Measurements from ENCODE around the gene ADAP1.

The ADAP1 gene

DNA sequence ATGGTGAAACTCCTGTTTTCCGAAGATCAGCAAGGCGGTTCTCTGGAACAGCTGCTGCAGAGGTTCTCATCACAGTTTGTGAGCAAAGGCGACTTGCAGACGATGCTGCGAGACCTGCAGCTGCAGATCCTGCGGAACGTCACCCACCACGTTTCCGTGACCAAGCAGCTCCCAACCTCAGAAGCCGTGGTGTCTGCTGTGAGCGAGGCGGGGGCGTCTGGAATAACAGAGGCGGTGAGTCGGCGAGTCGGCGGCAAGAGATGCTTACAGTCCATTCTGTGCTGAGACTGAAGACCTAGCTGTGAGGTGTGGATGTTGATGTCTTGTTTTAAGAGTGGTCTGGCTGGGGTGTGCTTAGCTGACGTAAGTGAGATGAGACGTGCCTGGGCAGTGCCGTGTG lies 94.3 kb downstream of the ADAP1 start:
- DNase-seq (ENCODE audit: low spot score): no peak

DNA sequence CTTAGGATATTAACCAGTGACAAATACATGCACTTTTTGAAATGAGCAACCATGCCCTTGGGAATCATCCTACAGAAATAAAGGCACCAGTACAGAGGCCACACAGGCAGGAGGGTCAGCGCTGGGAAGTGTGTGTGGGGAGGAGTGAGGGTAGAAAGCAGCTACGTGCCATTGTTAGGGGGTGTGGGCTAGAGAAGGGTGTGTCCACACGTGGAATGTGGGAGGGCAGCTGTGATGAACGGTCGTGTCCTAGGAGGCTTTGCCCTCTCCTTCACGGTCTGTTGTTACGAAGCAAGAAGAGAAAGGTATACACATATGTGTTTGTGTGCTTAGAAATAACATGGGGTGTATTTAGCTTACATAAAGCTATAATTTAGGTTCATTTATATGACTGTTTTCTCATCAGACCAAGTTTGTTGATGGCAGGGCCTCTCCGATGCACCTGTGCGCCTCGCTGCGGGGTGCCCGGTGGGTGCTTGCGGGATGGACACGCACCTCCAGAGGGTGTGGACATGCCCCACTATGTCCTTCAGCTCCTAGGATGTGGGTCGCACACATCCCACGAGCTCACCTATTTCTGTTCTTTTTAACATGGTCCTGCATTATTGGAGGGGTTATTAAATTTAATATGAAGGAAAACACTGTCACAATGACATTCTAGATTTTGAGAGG lies 95.0 kb downstream of the ADAP1 start:
- no peak for DNase-seq (ENCODE audit: low spot score)

DNA sequence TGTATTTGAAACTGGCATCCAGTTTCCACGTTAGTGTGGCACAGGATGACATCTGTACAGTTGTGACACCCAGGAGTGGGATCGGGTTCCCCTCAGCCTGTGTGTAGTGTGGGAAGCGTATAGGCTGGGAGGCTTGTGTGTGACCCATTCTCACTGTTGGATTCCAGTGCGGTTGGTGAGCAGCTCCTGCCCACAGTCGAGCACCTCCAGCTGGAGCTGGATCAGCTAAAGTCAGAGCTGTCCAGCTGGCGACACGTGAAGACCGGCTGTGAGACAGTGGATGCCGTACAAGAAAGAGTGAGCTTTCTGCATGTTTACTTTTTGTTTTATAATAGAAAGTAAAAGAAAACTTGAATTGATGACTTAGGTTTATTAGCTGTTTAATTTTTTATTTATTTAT lies 96.8 kb downstream of the ADAP1 start:
- no peak for DNase-seq (ENCODE audit: low spot score)

DNA sequence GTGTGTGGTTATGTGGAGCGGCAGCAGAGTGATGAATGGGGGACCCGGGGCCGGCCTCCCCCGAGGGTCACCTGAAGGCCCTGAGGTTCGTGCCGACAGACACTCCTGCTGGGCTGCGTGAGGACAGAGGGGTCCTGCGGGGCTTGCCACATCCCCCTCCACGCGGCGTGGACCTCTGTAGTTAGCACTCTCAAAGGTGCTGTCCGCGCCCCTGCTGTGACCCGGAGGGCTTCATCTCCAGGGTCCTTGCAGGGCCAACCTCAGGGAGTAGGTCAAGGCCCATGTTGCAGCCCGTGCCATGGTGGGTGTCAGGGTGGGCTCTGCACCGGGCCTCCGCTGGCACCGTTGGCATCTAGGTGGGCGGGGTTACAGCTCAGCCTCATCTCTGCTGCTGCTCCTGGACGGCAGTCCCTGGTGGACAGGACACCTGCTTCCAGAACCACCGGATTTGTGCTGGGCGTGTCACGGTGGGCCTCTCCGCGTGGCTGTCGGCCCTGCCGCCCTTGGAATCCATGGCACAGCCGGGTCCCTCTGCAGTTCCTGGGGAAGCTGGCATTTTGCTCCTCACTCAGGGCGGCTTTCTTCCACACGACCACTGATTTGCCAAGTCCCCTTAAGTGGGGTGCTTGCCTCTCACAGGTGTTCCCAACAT lies 97.9 kb downstream of the ADAP1 start:
- DNase-seq (ENCODE audit: low spot score): no peak

DNA sequence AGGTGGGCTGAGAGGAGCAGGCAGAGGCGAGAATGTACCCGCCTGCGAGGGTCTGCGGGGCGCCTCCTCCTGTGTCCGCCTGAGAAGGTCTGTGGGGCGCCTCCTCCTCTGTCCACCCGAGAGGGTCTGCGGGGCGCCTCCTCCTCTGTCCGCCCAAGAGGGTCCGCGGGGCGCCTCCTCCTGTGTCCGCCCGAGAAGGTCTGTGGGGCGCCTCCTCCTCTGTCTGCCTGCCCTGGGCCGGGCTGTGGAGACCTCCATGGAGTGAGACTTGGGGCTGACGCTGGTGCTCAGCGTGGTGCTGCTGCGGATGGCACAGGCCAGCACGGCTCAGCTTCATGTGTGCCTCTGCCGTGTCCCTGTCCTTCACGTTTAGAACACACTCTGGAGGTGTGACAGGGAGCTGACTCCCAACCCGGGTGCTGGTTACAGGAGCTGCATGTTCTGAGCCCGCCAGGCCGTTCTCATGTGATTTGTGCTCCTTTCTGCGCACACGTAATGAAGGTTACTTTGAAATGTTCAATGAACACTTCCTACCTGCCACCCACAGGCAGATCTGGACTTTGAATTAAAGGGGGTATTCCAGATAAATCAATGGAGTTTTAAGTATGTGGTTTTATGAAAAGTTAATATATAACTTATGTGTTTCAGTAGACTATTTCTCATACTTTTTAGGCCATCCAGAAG lies 98.7 kb downstream of the ADAP1 start:
- DNase-seq (ENCODE audit: low spot score): no peak

DNA sequence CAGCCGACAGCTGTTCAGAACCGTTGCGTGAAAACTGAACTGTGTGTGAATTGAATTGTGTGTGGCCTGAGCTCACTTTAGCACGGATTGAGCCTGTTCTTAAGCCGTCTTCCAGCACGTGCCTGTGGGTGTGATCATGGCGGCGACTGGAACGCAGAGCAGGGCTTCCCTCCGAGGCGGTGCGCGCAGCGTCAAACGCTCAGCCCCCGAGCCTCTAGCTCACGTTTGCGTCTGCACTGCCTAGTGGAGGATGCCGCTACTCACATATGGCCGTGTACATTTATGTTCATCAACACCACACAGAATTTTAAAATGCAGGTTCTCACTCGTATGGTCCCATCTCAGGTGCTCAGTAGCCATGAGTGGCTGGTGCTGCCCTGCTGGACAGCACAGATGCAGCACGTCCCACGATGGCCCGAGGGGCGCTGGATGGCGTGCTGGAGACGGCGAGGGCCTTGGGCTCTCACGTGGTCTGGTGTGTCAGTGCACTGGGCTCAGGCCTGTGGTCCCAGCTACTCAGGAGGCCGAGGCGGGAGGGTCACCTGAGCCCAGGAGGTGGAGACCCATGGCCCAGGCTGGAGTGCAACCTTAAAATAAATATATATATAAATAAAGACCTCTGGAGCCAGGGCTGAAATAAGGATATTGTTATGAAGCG lies 100.2 kb downstream of the ADAP1 start:
- no peak for DNase-seq (ENCODE audit: low spot score)

DNA sequence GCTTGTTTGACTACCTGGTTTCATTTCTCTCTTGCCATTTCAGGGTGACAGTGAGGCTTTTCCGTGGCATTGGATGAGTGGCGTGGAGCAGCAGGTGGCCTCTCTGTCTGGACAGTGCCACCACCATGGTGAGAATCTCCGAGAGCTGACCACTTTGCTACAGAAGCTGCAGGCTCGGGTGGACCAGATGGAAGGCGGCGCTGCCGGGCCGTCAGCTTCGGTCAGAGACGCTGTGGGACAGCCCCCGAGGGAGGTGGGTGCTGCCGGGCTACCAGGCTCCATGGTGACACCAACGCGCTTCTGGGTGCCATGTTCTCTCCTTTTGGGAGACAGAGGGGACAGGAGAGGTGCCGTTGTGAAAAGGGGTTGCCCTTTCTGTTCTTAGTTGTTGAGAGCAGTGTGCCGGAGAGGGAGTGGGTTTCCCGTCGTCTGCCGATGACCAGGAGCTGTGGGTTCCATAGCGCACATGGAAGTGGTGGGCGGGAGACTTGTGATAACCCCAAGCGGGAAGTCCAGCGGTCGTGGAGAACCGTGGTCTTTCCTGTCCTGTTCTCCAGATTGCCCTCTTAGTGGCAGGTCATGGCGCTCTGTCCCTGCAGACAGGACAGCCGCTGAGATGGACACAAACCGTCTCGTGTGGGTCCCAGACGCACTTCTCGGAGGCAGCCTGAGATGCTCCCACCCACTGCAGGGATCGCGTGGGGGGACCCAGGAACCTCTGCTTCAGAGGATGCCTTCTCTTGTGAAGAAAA lies 100.9 kb downstream of the ADAP1 start:
- no peak for DNase-seq (ENCODE audit: low spot score)

DNA sequence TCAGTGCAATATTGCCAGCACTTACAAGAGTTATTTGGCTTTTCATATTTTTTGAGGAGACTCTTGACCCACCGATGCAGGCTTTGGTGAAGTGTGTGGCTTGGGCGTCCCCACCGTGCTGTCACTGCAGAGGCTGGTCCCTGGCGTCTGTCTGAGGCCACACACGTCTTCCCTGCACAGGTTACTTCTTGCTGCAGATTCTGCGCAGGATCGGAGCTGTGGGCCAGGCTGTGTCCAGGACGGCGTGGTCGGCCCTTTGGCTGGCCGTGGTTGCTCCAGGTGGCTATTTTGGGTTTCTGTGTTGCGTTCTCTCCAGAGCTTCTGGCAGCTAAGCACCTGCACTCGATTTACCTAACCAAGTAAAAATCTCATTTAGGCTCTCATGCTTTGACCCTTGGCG lies 103.3 kb downstream of the ADAP1 start:
- DNase-seq (ENCODE audit: low spot score): no peak

DNA sequence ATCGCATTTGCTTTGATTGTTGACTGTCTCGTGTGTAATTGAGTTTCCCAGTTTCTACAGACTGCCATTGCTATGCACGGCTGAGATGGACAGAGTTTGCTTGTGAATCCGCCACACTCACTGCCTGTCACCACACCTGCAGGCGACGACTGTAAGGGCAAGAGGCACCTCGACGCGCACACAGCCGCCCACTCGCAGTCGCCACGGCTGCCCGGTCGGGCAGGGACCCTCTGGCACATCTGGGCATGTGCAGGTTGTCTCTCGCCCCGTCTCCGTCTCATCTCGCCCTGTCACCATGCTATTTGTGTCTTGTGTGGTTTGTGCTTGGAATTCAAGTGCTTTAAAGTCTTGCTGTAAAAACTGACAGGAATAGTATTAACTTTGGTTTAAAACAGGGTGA lies 104.7 kb downstream of the ADAP1 start:
- DNase-seq (ENCODE audit: low spot score): no peak

DNA sequence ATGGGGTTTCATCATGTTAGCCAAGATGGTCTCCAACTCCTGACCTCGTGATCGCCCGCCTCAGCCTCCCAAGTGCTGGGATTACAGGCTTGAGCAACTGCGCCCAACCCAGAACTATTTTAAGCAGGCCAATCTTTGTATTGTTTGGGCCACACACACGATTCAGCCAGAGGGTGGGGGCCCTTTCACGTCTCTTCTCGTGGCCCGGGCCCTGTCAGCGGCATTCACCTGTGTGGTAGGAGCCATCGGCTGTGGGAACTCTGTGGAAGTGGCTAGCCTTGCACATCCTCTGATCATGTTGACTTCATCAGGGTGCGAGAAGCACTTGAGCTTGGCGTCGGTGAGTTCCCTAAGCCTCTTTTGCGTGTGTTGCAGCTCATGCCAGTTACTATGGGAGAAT lies 105.3 kb downstream of the ADAP1 start:
- no peak for DNase-seq (ENCODE audit: low spot score)

Measured in CD4-positive, alpha-beta T cell treated with Interleukin-2 at 100 ng/mL for 4 hours (primary cell).